ENCODE results near the gene TM4SF20.
"Not testable (repeated sequence)": the region's sequence is repeated elsewhere in the genome, so short reads cannot be mapped to it uniquely, and the experiment has no call there.

The TM4SF20 gene

GRCh38 chr2:227366769-227367426, 12.2 kb downstream of the TM4SF20 start:
- no peak for TF ChIP-seq POLR2A (IDR thresholded peaks at IDR 0.05; ENCODE audit: low read depth, low read length)
- FAIRE-seq (peak; percentile 78), DNase-seq (ENCODE audit: insufficient read length, low spot score) (no peak)

GRCh38 chr2:227365833-227366232, 13.3 kb downstream of the TM4SF20 start:
- TF ChIP-seq POLR2A (IDR thresholded peaks at IDR 0.05; ENCODE audit: low read depth, low read length) = no peak
- FAIRE-seq (no peak), DNase-seq (ENCODE audit: insufficient read length, low spot score) (no peak)

GRCh38 chr2:227364585-227365263, 14.4 kb downstream of the TM4SF20 start:
- not testable (repeated sequence) for FAIRE-seq

GRCh38 chr2:227363756-227364155, 15.3 kb downstream of the TM4SF20 start:
- no peak for FAIRE-seq
- TF ChIP-seq POLR2A (IDR thresholded peaks at IDR 0.05; ENCODE audit: low read depth, low read length) = no peak
- DNase-seq (ENCODE audit: insufficient read length, low spot score) = no peak

More at GRCh38 chr2:227364585-227365263, 14.4 kb downstream of the TM4SF20 start:
- DNase-seq (ENCODE audit: insufficient read length, low spot score) = not testable (repeated sequence)

- no peak for FAIRE-seq
- TF ChIP-seq POLR2A (IDR thresholded peaks at IDR 0.05; ENCODE audit: low read depth, low read length) = no peak
These were observed 18.8 kb downstream of the TM4SF20 start for GRCh38 chr2:227360351-227360750.

GRCh38 chr2:227351639-227352038, 27.5 kb downstream of the TM4SF20 start:
- TF ChIP-seq POLR2A (IDR thresholded peaks at IDR 0.05; ENCODE audit: low read depth, low read length) = no peak
- no peak for DNase-seq (ENCODE audit: insufficient read length, low spot score)
- FAIRE-seq = no peak

More at GRCh38 chr2:227360351-227360750, 18.8 kb downstream of the TM4SF20 start:
- DNase-seq (ENCODE audit: insufficient read length, low spot score) = no peak

- TF ChIP-seq POLR2A (IDR thresholded peaks at IDR 0.05; ENCODE audit: low read depth, low read length) = no peak
- no peak for DNase-seq (ENCODE audit: insufficient read length, low spot score)
- no peak for FAIRE-seq
These were observed 29.0 kb downstream of the TM4SF20 start for GRCh38 chr2:227349989-227350612.

GRCh38 chr2:227348324-227348723, 30.8 kb downstream of the TM4SF20 start:
- FAIRE-seq = no peak
- no peak for TF ChIP-seq POLR2A (IDR thresholded peaks at IDR 0.05; ENCODE audit: low read depth, low read length)
- DNase-seq (ENCODE audit: insufficient read length, low spot score) = no peak

GRCh38 chr2:227347117-227347516, 32.0 kb downstream of the TM4SF20 start:
- TF ChIP-seq POLR2A (IDR thresholded peaks at IDR 0.05; ENCODE audit: low read depth, low read length) = no peak
- FAIRE-seq = no peak
- DNase-seq (ENCODE audit: insufficient read length, low spot score) = no peak

GRCh38 chr2:227344231-227344630, 34.9 kb downstream of the TM4SF20 start:
- FAIRE-seq (no peak), DNase-seq (ENCODE audit: insufficient read length, low spot score) (no peak)
- no peak for TF ChIP-seq POLR2A (IDR thresholded peaks at IDR 0.05; ENCODE audit: low read depth, low read length)

GRCh38 chr2:227341553-227341952, 37.6 kb downstream of the TM4SF20 start:
- TF ChIP-seq POLR2A (IDR thresholded peaks at IDR 0.05; ENCODE audit: low read depth, low read length) = no peak
- FAIRE-seq = no peak
- no peak for DNase-seq (ENCODE audit: insufficient read length, low spot score)

GRCh38 chr2:227340106-227340505, 39.0 kb downstream of the TM4SF20 start:
- no peak for TF ChIP-seq POLR2A (IDR thresholded peaks at IDR 0.05; ENCODE audit: low read depth, low read length)
- FAIRE-seq (no peak), DNase-seq (ENCODE audit: insufficient read length, low spot score) (no peak)

GRCh38 chr2:227339098-227339599, 40.0 kb downstream of the TM4SF20 start:
- no peak for TF ChIP-seq POLR2A (IDR thresholded peaks at IDR 0.05; ENCODE audit: low read depth, low read length)
- DNase-seq (ENCODE audit: insufficient read length, low spot score) (no peak), FAIRE-seq (no peak)

GRCh38 chr2:227337442-227337841, 41.7 kb downstream of the TM4SF20 start:
- no peak for TF ChIP-seq POLR2A (IDR thresholded peaks at IDR 0.05; ENCODE audit: low read depth, low read length)
- DNase-seq (ENCODE audit: insufficient read length, low spot score) = no peak
- FAIRE-seq = no peak
